ENCODE data around the gene ADSS2.

Gene ADSS2

GRCh38 chr1:244437086-244437468 lies 14.6 kb downstream of the ADSS2 start:
- TF ChIP-seq, protein P1, sequence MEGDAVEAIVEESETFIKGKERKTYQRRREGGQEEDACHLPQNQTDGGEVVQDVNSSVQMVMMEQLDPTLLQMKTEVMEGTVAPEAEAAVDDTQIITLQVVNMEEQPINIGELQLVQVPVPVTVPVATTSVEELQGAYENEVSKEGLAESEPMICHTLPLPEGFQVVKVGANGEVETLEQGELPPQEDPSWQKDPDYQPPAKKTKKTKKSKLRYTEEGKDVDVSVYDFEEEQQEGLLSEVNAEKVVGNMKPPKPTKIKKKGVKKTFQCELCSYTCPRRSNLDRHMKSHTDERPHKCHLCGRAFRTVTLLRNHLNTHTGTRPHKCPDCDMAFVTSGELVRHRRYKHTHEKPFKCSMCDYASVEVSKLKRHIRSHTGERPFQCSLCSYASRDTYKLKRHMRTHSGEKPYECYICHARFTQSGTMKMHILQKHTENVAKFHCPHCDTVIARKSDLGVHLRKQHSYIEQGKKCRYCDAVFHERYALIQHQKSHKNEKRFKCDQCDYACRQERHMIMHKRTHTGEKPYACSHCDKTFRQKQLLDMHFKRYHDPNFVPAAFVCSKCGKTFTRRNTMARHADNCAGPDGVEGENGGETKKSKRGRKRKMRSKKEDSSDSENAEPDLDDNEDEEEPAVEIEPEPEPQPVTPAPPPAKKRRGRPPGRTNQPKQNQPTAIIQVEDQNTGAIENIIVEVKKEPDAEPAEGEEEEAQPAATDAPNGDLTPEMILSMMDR (IDR thresholded peaks at IDR 0.05), result no peak

DNA sequence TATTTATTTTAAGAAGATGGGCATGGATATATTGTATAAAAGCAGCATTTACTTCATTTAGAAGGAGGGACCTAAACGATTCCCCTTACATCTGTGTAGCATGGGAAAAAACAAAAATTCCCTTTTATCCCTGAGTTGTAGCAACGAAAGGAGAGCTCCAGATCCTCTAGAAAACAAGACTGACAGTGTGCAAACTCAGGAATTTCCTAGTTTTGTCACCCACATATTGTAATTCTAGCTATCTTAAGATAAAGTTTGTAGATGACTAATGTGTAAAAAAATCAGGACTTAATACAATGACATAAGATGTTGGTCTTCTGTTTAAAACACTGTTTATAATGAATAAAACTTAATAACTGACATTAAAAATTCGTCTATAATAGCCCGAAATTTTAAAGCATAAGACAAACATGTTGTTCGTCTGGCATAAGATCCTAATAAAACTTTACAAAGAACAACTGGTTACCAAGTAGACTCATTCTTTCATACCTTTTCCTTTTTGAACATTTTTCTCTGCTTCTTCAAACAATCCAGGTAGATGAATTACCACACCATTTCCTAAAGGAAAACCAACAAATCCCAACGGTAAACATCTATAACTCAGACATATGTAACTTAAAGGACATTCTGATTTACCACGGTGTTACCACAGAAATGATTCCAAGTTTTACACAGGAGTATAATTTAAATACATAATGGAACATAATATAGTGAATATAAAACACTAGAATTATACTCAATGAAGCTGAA lies 15.2 kb downstream of the ADSS2 start:
- TF ChIP-seq, protein P1 (IDR thresholded peaks at IDR 0.05), result no peak

- TF ChIP-seq, protein P1 (IDR thresholded peaks at IDR 0.05), result no peak
Measured at GRCh38 chr1:244435562-244436205, 16.0 kb downstream of the ADSS2 start.

DNA sequence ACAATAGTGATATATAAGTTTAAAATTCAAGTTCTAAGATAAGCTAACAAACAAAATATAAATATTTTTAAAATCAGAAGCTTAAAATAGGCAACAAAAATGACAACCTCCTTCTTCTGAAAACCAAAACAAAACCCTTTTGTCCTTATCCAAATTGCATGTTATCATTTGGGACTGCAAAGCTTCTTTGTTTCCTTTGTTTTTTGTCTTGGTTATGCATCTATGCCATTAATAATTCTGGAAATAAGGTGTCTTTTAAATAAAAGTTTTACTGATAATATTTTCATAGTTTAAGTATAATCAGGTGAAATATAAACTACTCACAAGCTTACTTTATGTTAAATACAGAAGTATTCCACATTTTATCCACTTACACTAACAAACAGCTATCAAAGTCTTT lies 20.5 kb downstream of the ADSS2 start:
- TF ChIP-seq, protein P1 (IDR thresholded peaks at IDR 0.05), result no peak

GRCh38 chr1:244429818-244430217 lies 21.9 kb downstream of the ADSS2 start:
- TF ChIP-seq, protein P1 (IDR thresholded peaks at IDR 0.05), result no peak

GRCh38 chr1:244427647-244428046 lies 24.1 kb downstream of the ADSS2 start:
- TF ChIP-seq, protein P1 (IDR thresholded peaks at IDR 0.05), result no peak

DNA sequence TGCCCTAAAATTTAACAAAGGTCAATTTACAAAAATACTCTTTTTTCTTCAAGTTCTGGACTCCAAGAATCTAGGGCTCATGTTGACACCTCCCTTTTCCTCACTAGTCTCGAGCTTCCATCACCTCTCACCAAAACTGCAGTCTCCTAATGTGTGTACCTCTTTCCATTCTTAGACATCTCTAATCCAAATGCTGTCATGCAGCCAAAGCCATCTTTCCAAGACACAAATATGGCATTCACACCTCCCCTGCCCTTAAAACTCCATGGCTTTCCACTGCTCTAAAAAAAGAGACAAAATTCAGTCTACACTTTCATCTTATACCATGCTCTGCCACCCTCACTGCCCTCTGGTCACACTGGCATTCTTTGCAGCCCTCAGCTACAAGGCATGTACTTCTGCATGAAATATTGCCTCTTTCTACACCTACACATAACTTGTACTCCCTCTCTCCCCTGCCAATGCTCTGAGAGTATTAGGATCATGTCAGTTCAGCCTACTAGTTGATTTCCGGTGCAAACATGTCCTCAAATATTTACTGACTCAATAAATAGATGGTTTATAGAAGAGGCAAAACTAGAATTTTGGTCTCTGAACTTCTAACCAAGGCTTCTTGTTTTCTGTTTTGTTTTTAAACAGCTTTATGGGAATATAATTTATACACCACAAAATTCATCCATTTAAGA lies 26.9 kb downstream of the ADSS2 start:
- TF ChIP-seq, protein P1 (IDR thresholded peaks at IDR 0.05), result no peak

All from LNCAP (cell line).